GM12873 (cell line): ENCODE results near the gene ZNHIT2.

Source experiments
- TF ChIP-seq, protein P1 (sequence below): IDR thresholded peaks from 2 replicates; pipeline ENCODE4 v1.5.1; 2012; ENCODE audit warnings: low read depth, mild to moderate bottlenecking, moderate library complexity, low read length, control low read depth; ENCODE audit not compliant: insufficient read depth; ENCODE audit errors: missing control alignments

Gene ZNHIT2

DNA sequence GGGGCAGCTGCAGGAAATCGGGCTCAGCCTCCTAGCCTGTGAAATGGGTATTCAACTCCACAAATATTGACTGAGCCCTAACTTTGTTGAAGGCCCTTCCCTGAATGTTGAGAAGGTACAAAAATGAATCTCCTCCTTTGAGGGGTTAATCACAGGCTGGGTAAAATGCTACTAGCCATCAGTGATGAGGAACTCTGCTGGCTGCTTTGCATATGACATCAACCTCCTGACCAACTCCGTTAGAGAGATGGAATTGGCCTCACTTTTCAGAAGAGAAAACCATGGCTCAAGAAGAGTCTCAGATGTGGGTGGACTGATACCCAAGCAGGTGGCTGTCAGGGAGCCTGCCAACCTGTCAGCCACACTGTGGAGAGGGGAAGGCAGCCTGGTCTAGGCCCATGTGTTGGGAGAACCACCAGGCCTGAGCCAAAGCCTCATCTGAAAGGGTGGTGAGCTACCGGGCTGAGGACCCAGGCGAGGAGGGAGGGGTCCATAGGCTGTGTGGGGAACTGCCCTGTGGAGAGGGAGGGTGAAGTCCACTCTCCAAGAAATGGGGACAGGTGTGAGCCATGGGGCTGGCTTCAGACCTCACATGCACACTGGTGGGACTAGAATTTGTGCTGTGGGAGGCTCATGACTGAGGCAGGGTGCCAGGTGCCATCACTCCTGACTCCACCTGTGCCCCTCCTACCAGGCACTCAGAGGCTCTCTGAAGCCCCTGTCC, 45.4 kb downstream of the ZNHIT2 start:
- TF ChIP-seq, protein P1, sequence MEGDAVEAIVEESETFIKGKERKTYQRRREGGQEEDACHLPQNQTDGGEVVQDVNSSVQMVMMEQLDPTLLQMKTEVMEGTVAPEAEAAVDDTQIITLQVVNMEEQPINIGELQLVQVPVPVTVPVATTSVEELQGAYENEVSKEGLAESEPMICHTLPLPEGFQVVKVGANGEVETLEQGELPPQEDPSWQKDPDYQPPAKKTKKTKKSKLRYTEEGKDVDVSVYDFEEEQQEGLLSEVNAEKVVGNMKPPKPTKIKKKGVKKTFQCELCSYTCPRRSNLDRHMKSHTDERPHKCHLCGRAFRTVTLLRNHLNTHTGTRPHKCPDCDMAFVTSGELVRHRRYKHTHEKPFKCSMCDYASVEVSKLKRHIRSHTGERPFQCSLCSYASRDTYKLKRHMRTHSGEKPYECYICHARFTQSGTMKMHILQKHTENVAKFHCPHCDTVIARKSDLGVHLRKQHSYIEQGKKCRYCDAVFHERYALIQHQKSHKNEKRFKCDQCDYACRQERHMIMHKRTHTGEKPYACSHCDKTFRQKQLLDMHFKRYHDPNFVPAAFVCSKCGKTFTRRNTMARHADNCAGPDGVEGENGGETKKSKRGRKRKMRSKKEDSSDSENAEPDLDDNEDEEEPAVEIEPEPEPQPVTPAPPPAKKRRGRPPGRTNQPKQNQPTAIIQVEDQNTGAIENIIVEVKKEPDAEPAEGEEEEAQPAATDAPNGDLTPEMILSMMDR = no peak

DNA sequence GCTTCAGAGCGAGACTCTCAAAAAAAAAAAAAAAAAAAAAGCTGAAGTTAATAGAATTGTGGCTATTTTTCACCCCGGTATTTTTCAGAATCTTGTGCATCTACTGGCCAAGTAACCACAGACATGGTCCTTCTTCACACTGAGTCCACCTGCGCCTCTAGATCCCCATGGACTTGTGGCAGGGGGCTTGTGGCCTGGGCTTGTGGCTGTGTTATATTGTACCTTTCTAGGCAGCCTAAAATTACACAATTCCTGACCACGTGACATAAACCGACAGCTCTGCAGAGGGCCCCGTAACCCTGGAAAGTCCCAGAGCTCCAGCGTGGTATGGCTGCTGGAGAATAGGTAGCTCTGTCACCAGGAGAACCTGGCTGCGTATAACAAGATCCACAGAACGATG, 48.3 kb downstream of the ZNHIT2 start:
- TF ChIP-seq, protein P1 = no peak

DNA sequence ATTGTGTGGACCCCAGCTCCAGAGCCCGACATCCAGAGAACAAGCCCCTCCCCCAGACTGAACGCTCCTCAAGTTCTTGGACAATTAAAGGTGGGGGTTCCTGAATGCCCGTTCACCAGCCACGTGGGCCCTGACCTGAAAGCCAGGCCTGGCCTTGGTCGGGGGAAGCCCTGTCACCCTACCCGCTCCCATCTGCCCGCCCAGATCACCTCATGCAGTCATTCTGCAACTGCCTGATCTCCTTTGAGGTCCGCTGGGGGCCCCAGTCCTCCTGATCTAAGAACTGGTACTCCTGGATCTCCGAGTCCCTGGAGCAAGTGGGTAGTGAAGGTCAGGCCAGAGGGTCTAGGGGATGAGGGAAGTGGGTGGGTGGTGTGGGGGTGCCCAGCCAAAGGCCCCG, 50.1 kb downstream of the ZNHIT2 start:
- TF ChIP-seq, protein P1 = no peak

DNA sequence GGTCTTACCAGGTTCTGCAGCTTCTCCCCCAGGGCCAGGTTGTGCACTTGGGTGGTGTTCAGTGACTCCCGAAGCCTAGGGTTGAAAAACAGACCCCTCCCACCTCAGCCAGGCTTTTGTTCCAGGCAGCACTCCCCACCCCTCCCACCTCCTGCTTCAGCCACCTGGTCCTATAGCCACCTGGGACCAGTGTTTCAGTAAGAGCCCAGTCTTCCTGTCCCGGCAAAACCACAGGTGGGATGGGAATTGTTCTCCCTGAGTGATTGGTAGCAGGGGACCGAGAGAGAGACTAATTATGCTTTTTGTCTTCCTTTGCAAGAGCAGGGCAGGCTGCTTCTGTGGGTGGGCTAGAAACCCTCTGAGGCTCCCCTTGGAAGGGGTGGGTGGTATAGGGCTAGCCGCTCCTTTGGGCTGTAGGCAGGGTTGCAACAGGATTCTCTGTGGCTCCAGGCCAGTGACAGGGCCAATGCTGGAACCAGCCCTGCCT, 50.7 kb downstream of the ZNHIT2 start:
- TF ChIP-seq, protein P1 = no peak
